Measurements from ENCODE around the gene JMJD7.

JMJD7 gene

GRCh38 chr15:41801850-41802455 lies 25.9 kb upstream of the JMJD7 start:
- DNase-seq = no peak

DNA sequence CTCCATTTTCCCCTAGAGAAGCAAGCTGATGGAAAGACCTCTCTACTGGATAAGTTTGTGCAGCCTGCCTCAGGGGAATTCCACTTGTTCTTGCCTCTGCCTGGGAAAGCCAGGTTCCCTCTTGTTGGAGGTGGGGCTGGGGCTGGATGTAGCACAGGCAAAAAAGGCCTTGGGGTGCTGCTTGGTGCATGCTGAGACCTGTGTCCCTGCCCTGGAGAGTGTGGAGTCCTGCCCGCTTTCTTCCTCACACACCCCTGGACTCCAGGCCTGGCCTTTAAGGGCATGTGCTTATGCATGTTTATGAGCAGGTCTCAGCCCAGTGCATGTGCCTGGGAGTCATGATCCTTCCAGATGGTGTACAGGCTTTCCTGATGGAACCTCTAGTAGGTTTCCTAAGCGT lies 23.5 kb upstream of the JMJD7 start:
- no peak for DNase-seq

DNA sequence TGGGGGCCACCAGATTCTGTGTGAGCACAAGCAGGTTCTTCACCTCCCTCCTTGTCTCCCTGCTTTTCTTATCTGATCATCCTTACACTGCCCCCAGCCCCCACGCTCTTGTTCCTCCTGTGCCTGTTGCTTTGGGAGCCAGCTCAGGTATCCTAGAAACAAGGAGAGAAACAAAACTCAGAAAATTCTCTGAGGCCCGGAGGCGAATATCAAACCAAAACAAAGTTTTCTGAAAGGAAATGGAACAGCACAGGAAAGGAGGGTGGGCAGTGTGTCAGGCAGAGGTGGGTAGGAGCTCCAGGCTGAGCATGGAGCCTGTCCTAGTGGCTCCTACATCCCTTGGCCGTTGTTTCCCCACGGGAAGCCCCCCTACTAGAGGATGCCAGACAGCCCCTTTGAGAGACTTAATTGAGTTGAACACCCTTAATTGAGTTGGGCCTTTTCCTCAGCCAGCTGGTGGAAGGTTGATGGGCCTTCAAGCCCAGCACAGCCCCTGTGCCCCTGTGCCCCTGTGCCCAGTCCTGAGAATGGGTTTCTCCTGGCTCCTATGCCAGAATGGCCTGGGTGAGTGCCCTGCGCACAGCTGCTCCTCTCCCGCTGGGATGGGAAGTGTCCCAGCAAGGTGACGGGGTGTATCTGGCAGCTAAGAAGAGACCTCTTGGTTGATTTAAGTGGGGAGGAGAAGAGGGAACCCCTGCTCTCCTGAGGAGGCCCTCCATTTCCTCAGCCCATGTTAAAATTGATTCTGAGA lies 22.8 kb upstream of the JMJD7 start:
- DNase-seq = no peak

GRCh38 chr15:41805711-41806110 lies 22.2 kb upstream of the JMJD7 start:
- no peak for DNase-seq

- DNase-seq = peak; percentile 20
Observed at GRCh38 chr15:41806291-41807181, 21.4 kb upstream of the JMJD7 start.

DNA sequence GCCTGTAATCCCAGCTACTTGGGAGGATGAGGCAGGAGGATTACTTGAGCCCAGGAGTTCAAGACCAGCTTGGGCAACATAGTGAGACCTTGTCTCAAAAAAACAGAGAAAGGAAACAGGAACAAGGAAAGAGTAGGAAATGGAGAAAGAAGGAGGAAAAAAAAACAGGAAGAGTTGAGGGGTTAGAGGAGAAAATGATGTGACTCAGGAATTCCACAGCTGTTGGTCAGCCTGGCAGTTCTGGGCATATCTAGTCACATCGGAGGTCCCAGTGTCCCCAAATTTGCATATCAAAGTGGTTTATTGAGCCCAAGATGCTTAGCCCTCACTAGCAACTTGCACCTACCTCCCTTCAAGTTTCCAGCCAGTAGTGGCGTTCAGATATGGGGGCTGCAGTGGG lies 18.8 kb upstream of the JMJD7 start:
- DNase-seq = no peak

DNA sequence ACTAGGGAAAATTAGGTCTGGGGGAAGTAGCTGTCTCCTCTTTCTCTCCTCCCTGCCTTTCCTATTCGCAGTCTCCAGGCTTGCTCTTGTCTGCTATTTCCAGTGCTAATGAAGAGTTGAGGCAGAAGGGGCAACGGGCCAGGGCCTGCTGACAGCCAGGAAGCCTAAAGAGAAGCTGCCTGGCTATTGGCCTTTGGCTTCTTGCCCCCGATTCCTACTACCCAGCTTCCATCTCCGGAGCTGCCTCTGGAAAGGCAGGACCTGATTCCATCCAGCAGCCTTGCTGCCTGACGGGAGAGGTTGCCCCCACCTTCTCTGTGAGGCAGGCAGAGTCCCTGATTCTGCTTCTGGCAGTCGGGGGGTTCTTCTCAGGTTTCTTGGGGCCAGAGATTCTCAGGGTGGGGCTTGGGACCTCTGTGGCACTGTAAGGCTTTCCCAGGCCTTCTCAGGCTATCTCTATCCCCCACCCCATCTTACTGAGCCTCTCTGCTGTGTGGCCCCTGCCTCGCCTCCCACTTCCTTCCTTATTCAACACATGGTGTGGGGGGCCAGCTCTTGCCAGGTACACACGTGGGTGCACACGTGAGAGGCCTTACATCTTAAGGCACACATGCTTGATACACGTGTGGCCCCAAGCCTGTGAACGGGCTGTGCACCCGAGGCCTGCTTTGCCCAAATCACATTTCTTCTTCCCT lies 18.2 kb upstream of the JMJD7 start:
- no peak for DNase-seq

GRCh38 chr15:41810651-41811431 lies 17.1 kb upstream of the JMJD7 start:
- no peak for DNase-seq

GRCh38 chr15:41811432-41812195 lies 16.3 kb upstream of the JMJD7 start:
- DNase-seq = peak; percentile 52

DNA sequence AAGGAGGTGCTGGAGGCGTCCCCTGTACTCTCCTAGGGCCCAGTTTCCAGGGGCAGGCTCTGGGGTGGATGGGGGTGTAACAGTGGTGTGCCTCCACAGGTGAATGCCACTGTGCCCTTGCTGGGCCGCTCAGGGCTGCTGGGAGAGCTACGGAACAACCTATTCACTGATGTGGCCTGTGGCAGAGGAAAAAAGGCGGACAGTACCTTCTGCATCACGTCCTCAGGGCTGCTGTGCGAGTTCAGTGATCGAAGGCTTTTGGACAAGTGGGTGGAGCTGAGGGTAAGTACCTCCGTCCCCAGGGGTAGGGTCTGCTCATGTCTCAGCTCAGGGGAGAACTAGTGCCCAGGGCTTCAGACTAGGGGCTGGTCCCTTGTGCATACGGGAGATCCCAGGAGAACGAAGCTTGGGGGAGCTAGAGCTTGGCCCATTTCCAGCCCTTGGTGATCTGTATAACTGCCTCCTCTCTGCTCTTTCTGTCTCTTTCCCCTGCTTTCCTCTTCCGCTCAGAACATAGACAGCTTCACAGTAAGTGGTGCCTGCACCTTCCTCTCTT lies 15.0 kb upstream of the JMJD7 start:
- no peak for DNase-seq

DNA sequence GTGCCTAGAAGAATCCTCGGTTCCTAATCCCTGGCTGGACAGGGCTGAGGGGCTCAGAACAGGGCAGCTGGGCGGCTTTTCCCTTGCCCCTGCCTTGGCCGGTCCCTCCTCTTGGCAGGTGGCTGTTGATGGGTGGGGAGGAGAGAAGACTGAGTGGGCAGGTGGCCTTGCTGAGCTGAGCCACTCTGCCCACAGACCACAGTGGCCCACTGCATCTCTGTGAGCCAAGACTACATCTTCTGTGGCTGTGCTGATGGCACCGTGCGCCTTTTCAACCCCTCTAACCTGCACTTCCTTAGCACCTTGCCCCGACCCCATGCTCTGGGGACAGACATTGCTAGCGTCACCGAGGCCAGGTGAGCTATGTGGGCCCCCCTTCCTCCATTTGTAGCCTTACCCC lies 14.5 kb upstream of the JMJD7 start:
- DNase-seq = no peak

GRCh38 chr15:41814534-41814933 lies 13.4 kb upstream of the JMJD7 start:
- no peak for DNase-seq

GRCh38 chr15:41816788-41817187 lies 11.1 kb upstream of the JMJD7 start:
- no peak for DNase-seq

DNA sequence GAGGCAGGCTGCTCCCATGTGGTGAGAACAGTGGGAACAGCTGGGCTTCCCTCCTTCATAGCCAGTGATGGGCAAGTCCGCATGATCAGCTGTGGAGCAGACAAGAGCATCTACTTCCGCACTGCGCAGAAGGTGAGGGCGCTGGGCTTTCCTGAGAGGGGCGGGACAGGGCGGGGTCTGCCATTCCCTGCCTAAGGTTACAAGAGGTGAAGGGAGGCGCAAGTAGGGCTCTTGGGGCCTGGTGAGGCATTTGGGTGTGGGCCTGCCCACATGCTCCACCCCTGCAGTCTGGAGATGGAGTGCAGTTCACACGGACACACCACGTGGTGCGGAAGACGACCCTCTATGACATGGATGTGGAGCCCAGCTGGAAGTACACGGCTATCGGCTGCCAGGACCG lies 10.6 kb upstream of the JMJD7 start:
- DNase-seq = no peak

GRCh38 chr15:41817781-41818180 lies 10.1 kb upstream of the JMJD7 start:
- no peak for DNase-seq

DNA sequence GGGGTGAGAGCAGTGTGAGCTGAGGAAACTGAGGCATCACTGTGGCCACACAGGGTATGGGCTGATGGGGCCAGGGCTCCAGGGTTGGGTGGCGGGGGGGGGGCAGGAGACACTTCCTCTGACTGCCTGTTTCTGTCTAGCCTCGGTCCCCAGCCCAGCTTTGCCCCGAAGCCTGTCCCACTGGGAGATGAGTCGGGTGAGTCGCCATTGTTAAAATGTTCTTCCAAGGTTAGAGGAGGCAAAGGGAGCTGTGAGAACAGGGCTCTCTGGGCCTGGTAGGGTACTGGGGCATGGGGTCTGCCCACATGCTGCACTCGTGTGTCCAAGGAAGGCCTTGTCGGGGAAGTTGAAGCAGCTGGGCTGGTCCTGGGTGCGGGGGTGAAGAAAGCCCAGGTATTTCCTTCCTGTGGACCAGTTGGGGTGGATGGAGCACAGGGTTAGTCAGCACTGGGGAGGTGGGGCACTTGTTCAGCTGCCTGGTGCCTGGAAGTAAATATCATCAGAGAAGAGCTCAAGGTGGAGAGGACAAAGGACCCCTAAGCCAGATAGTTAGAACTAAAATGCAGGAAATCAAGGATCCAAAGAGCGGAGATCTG lies 8.3 kb upstream of the JMJD7 start:
- no peak for DNase-seq

- no peak for DNase-seq
Observed at GRCh38 chr15:41820791-41821423, 7.0 kb upstream of the JMJD7 start.

DNA sequence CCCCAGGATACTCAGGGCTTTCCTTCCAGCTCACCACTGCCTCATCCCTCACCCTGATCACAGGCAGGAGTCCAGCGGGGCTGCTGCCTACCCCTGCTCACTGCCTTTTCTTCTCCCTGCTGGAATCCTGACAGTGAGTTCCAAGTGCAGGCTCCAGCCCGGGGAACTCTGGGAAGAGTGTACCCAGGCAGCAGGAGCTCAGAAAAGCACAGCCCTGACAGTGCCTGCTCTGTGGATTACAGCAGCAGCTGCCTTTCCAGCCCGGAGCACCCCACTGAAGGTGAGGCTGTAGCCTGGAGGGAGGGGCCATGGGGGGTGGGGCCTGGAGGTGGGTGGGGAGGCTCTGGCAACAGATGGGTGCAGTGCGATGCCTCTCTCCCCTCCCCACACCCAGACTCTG lies 6.1 kb upstream of the JMJD7 start:
- no peak for DNase-seq

DNA sequence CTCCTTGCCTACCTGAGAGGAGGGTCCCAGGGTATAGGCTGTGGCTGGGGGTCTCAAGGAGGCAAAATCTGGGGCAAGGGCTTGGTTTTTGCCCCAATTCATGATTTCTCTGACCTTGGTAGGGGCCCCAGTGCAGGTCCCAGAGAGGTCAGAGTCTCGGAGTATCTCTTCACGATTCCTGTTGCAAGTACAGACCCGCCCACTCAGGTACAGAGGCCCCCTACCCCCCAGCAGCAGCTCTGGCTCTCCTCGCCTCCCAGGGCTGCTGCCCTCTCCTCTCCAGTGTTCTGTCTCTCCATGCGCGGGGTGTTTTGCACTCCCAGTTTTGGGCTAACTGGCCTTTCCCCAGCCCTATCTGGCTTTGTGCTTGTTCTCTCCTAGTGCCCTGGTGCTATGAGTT lies 5.4 kb upstream of the JMJD7 start:
- no peak for DNase-seq

DNA sequence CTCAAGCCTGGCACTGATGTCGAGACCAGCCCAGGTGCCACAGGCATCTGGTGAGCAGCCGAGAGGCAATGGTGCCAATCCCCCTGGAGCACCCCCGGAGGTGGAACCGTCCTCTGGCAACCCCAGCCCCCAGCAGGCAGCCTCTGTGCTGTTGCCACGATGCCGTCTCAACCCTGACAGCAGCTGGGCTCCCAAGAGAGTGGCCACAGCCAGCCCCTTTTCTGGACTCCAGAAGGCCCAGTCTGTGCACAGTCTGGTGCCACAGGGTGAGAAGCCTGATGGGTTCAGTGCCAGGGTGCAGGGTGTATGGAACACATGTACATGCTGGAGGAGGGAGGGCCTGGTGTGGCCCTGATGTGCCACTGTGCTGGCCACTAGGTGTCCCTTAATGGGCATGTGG lies 4.9 kb upstream of the JMJD7 start:
- DNase-seq = no peak
